HG02571 (cell line): ENCODE results near the gene SULT2B1.
"Not testable (repeated sequence)": the region's sequence is repeated elsewhere in the genome, so short reads cannot be mapped to it uniquely, and the experiment has no call there.

ENCODE experiments used
- ATAC-seq: cut with Tn5 transposase; IDR thresholded peaks from one replicate; pipeline ENCODE4 v1.9.1; 2021; ENCODE audit warnings: mild to moderate bottlenecking, moderate library complexity; ENCODE audit not compliant: unreplicated experiment

The SULT2B1 gene

GRCh38 chr19:48524732-48525131 lies 27.2 kb upstream of the SULT2B1 start:
- ATAC-seq: no peak

GRCh38 chr19:48529156-48529555 lies 22.8 kb upstream of the SULT2B1 start:
- no peak for ATAC-seq

GRCh38 chr19:48530066-48530720 lies 21.8 kb upstream of the SULT2B1 start:
- ATAC-seq: no peak

GRCh38 chr19:48530770-48531169 lies 21.2 kb upstream of the SULT2B1 start:
- no peak for ATAC-seq

GRCh38 chr19:48533770-48534169 lies 18.2 kb upstream of the SULT2B1 start:
- no peak for ATAC-seq

- ATAC-seq: no peak
Measured at GRCh38 chr19:48537541-48537940, 14.4 kb upstream of the SULT2B1 start.

GRCh38 chr19:48538057-48538456 lies 13.9 kb upstream of the SULT2B1 start:
- ATAC-seq: not testable (repeated sequence)

- ATAC-seq: no peak
Measured at GRCh38 chr19:48539503-48540096, 12.4 kb upstream of the SULT2B1 start.

GRCh38 chr19:48540110-48540509 lies 11.9 kb upstream of the SULT2B1 start:
- no peak for ATAC-seq

GRCh38 chr19:48541813-48542212 lies 10.2 kb upstream of the SULT2B1 start:
- ATAC-seq: no peak

- ATAC-seq: no peak
Measured at GRCh38 chr19:48543121-48543710, 8.8 kb upstream of the SULT2B1 start.

GRCh38 chr19:48544856-48545750 lies 6.9 kb upstream of the SULT2B1 start:
- ATAC-seq: no peak

- no peak for ATAC-seq
Measured at GRCh38 chr19:48547722-48548121, 4.2 kb upstream of the SULT2B1 start.

GRCh38 chr19:48548253-48548911 lies 3.6 kb upstream of the SULT2B1 start:
- no peak for ATAC-seq

GRCh38 chr19:48549380-48549779 lies 2.6 kb upstream of the SULT2B1 start:
- no peak for ATAC-seq

GRCh38 chr19:48552406-48553322 lies 692 bp downstream of the SULT2B1 start:
- no peak for ATAC-seq

- no peak for ATAC-seq
Measured at GRCh38 chr19:48553676-48554384, 1.9 kb downstream of the SULT2B1 start.

GRCh38 chr19:48554385-48555091 lies 2.6 kb downstream of the SULT2B1 start:
- no peak for ATAC-seq

GRCh38 chr19:48556163-48556562 lies 4.2 kb downstream of the SULT2B1 start:
- no peak for ATAC-seq
